ENCODE measurements around the gene PPARGC1A. TPM values are rescaled to one million over a fixed set of nuclear protein-coding genes. Genes with fewer than 3 reads are reported as not detected.

The PPARGC1A gene
- total and polyA plus RNA-seq, 2 experiments from 2014 or later: 0.76 to 3.3 TPM

GRCh38 chr4:23822181-23822580 lies 67.7 kb downstream of the PPARGC1A start:
- Histone ChIP-seq H2AFZ (no peak overlapping the region), H3K4me2 (no peak overlapping the region), H3K36me3 (ENCODE audit: insufficient read depth) (no peaks in the 10 kb centered on the region), H3K27me3 (ENCODE audit: insufficient read depth) (no peaks in the 10 kb centered on the region), H4K20me1 (replicated peaks; ENCODE audit: insufficient read depth) (no peaks in the 10 kb centered on the region), H3K27ac (ENCODE audit: low read depth) (no peak overlapping the region), H3K9me2 (ENCODE audit: insufficient read depth) (no peaks in the 10 kb centered on the region), H3K79me2 (replicated peaks; ENCODE audit: insufficient read depth) (no peaks in the 10 kb centered on the region), H3K4me1 (ENCODE audit: insufficient read depth) (peaks cover 7% of the 10 kb centered on the region; the same call in 1 of the 2 replicates), H3K4me3 (no peak overlapping the region), H3F3A (replicated peaks; ENCODE audit: low read depth) (no peaks in the 10 kb centered on the region)
- ATAC-seq (no peak), DNase-seq (ENCODE audit: low spot score) (peak; percentile 21)
- Mint-ChIP-seq H3K27me3 (ENCODE audit: insufficient read depth, low read depth, poor library complexity) (no peaks in the 10 kb centered on the region), H3K9me3 (no peaks in the 10 kb centered on the region), H3K4me1 (peaks cover 20% of the 10 kb centered on the region), H3K36me3 (ENCODE audit: low read depth) (no peaks in the 10 kb centered on the region), H3K4me3 (no peak overlapping the region), H3K27ac (no peak overlapping the region)
- TF ChIP-seq JUNB (IDR thresholded peaks at IDR 0.05; ENCODE audit: unreplicated experiment) (no peak), STAT1 (IDR thresholded peaks at IDR 0.05; ENCODE audit: unreplicated experiment) (no peak), REST (IDR thresholded peaks at IDR 0.05; ENCODE audit: unreplicated experiment) (no peak), CREB1 (CRISPR knock-in tag; IDR thresholded peaks at IDR 0.05; ENCODE audit: low read depth) (no peak), NANOG (IDR thresholded peaks at IDR 0.05; ENCODE audit: borderline replicate concordance) (no peak), POLR2AphosphoS5 (IDR thresholded peaks at IDR 0.05; ENCODE audit: low read depth) (no peak), ZNF114 (CRISPR knock-in tag; IDR thresholded peaks at IDR 0.05) (no peak), ZNF331 (CRISPR knock-in tag; IDR thresholded peaks at IDR 0.05; ENCODE audit: low read depth) (no peak), EZH2 (IDR thresholded peaks at IDR 0.05; ENCODE audit: low read depth, unreplicated experiment) (no peak), EZH2phosphoT487 (IDR thresholded peaks at IDR 0.05; ENCODE audit: unreplicated experiment) (no peak), ETS1 (IDR thresholded peaks at IDR 0.05) (no peak)
- TF ChIP-seq, protein P1, sequence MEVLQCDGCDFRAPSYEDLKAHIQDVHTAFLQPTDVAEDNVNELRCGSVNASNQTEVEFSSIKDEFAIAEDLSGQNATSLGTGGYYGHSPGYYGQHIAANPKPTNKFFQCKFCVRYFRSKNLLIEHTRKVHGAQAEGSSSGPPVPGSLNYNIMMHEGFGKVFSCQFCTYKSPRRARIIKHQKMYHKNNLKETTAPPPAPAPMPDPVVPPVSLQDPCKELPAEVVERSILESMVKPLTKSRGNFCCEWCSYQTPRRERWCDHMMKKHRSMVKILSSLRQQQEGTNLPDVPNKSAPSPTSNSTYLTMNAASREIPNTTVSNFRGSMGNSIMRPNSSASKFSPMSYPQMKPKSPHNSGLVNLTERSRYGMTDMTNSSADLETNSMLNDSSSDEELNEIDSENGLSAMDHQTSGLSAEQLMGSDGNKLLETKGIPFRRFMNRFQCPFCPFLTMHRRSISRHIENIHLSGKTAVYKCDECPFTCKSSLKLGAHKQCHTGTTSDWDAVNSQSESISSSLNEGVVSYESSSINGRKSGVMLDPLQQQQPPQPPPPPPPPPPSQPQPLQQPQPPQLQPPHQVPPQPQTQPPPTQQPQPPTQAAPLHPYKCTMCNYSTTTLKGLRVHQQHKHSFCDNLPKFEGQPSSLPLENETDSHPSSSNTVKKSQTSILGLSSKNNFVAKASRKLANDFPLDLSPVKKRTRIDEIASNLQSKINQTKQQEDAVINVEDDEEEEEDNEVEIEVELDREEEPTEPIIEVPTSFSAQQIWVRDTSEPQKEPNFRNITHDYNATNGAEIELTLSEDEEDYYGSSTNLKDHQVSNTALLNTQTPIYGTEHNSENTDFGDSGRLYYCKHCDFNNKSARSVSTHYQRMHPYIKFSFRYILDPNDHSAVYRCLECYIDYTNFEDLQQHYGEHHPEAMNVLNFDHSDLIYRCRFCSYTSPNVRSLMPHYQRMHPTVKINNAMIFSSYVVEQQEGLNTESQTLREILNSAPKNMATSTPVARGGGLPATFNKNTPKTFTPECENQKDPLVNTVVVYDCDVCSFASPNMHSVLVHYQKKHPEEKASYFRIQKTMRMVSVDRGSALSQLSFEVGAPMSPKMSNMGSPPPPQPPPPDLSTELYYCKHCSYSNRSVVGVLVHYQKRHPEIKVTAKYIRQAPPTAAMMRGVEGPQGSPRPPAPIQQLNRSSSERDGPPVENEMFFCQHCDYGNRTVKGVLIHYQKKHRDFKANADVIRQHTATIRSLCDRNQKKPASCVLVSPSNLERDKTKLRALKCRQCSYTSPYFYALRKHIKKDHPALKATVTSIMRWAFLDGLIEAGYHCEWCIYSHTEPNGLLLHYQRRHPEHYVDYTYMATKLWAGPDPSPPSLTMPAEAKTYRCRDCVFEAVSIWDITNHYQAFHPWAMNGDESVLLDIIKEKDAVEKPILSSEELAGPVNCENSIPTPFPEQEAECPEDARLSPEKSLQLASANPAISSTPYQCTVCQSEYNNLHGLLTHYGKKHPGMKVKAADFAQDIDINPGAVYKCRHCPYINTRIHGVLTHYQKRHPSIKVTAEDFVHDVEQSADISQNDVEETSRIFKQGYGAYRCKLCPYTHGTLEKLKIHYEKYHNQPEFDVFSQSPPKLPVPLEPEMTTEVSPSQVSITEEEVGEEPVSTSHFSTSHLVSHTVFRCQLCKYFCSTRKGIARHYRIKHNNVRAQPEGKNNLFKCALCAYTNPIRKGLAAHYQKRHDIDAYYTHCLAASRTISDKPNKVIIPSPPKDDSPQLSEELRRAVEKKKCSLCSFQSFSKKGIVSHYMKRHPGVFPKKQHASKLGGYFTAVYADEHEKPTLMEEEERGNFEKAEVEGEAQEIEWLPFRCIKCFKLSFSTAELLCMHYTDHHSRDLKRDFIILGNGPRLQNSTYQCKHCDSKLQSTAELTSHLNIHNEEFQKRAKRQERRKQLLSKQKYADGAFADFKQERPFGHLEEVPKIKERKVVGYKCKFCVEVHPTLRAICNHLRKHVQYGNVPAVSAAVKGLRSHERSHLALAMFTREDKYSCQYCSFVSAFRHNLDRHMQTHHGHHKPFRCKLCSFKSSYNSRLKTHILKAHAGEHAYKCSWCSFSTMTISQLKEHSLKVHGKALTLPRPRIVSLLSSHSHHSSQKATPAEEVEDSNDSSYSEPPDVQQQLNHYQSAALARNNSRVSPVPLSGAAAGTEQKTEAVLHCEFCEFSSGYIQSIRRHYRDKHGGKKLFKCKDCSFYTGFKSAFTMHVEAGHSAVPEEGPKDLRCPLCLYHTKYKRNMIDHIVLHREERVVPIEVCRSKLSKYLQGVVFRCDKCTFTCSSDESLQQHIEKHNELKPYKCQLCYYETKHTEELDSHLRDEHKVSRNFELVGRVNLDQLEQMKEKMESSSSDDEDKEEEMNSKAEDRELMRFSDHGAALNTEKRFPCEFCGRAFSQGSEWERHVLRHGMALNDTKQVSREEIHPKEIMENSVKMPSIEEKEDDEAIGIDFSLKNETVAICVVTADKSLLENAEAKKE (CRISPR knock-in tag; IDR thresholded peaks at IDR 0.05): no peak
- TF ChIP-seq, protein P2, sequence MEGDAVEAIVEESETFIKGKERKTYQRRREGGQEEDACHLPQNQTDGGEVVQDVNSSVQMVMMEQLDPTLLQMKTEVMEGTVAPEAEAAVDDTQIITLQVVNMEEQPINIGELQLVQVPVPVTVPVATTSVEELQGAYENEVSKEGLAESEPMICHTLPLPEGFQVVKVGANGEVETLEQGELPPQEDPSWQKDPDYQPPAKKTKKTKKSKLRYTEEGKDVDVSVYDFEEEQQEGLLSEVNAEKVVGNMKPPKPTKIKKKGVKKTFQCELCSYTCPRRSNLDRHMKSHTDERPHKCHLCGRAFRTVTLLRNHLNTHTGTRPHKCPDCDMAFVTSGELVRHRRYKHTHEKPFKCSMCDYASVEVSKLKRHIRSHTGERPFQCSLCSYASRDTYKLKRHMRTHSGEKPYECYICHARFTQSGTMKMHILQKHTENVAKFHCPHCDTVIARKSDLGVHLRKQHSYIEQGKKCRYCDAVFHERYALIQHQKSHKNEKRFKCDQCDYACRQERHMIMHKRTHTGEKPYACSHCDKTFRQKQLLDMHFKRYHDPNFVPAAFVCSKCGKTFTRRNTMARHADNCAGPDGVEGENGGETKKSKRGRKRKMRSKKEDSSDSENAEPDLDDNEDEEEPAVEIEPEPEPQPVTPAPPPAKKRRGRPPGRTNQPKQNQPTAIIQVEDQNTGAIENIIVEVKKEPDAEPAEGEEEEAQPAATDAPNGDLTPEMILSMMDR (conservative IDR thresholded peaks at IDR 0.05; ENCODE audit: low read depth in 2 of 2): no peak
